ENCODE results near the gene PRSS57. TPM values are rescaled to one million over a fixed set of nuclear protein-coding genes. Genes with fewer than 3 reads are reported as not detected.

The PRSS57 gene
- total RNA-seq, 1 experiment from 2014 or later: not detected

DNA sequence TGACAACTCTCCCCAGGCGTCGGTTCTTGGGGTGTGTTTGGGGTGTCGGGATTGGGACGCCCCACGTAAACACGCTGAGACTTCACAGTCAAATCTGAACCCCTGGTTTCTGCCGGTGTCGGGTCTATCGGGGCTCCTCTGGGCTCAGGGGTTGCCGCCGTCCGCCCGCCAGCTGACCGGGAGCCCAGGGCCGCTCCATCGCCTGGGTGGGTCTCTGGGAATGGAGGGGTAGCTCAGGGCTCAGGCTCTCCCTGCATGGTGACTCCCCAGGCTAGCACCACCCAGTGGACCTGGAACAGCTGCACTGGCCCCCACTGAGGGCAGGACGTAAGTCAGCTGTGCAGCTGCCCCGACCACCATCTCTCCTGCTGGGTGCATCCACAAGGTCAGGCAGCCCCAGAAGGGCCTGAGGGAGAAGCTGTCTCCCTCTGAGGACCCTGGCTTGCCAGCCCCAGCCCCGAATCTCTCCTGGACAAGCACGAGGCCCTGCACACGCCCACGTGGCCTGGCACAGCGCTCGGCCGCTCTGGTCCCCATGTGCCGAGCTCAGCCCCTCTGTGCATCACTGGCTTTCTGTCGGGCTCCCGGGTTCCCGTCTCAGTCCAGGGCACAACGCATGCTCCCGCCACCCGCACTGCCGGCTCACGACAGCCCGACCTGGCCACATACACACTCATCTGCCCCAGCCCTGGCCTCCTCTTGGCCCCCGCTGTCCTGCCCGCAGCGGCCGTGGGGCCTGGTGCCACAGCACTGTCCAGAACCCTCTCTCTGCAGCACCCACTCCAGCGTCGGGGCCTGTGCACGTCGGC is 38.3 kb downstream of the PRSS57 start:
- Histone ChIP-seq H3K79me2 (ENCODE audit: low read length) (peaks cover 94% of the 10 kb centered on the region), H3K9me2 (replicated peaks; ENCODE audit: low read length) (no peaks in the 10 kb centered on the region), H3K9ac (ENCODE audit: low read length) (no peak overlapping the region), H3K27ac (ENCODE audit: low read length) (no peak overlapping the region), H3K36me3 (ENCODE audit: low read depth, low read length) (no peaks in the 10 kb centered on the region), H3K27me3 (ENCODE audit: low read length) (no peaks in the 10 kb centered on the region), H3F3A (ENCODE audit: low read length, unreplicated experiment) (no peaks in the 10 kb centered on the region), H4K20me1 (ENCODE audit: low read length) (peaks cover 50% of the 10 kb centered on the region), H3K4me3 (ENCODE audit: low read length) (no peak overlapping the region), H3K4me2 (ENCODE audit: low read length) (no peak overlapping the region), H3K9me3 (ENCODE audit: low read length) (no peaks in the 10 kb centered on the region), H2AFZ (ENCODE audit: low read length) (no peak overlapping the region), H3K4me1 (ENCODE audit: insufficient read depth, low read length) (peaks cover 8% of the 10 kb centered on the region)
- CTCF ChIA-PET: no interaction called here
- DNase-seq (no peak), ATAC-seq (no peak)
- POLR2A ChIA-PET (ENCODE audit: unreplicated experiment): no interaction called here
- no TSS peak for BruUV-seq (replicated peaks)
- TF ChIP-seq, protein P1, sequence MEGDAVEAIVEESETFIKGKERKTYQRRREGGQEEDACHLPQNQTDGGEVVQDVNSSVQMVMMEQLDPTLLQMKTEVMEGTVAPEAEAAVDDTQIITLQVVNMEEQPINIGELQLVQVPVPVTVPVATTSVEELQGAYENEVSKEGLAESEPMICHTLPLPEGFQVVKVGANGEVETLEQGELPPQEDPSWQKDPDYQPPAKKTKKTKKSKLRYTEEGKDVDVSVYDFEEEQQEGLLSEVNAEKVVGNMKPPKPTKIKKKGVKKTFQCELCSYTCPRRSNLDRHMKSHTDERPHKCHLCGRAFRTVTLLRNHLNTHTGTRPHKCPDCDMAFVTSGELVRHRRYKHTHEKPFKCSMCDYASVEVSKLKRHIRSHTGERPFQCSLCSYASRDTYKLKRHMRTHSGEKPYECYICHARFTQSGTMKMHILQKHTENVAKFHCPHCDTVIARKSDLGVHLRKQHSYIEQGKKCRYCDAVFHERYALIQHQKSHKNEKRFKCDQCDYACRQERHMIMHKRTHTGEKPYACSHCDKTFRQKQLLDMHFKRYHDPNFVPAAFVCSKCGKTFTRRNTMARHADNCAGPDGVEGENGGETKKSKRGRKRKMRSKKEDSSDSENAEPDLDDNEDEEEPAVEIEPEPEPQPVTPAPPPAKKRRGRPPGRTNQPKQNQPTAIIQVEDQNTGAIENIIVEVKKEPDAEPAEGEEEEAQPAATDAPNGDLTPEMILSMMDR (conservative IDR thresholded peaks at IDR 0.05; ENCODE audit: low read depth, low read length): no peak
- TF ChIP-seq EZH2phosphoT487 (IDR thresholded peaks at IDR 0.05; ENCODE audit: borderline replicate concordance, low read length) (no peak), EZH2 (IDR thresholded peaks at IDR 0.05; ENCODE audit: low read length, unreplicated experiment) (no peak)
- intact Hi-C loops (cut with micrococcal nuclease): no loop called here

DNA sequence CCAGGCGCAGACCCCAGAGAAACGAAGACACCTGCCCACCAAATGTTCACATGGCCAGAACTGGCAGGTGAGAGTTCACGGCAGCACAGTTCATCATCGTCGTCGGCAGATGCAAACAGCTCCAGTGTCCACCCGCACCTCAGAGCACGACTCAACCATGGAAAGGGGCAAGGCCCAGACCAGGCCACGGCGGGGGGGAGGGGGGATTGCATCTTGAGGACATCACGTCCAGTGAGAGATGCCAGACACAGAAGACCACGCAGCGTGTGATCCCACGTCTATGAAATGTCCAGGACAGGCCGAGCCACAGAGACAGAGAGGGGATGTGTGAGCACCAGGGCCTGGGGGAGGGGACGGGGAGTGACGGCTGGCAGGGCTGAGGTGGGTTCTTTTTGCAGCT is 39.6 kb downstream of the PRSS57 start:
- intact Hi-C loops (cut with micrococcal nuclease): no loop called here
- H3K36me3 ChIP-seq (ENCODE audit: low read depth, low read length): no peaks in the 10 kb centered on the region
- H3F3A ChIP-seq (ENCODE audit: low read length, unreplicated experiment): no peaks in the 10 kb centered on the region
- ChIA-PET CTCF (no interaction called here), POLR2A (ENCODE audit: unreplicated experiment) (no interaction called here)
- peaks cover 81% of the 10 kb centered on the region for H3K79me2 ChIP-seq (ENCODE audit: low read length)
- TF ChIP-seq, protein P1 (conservative IDR thresholded peaks at IDR 0.05; ENCODE audit: low read depth, low read length): no peak
- TF ChIP-seq EZH2phosphoT487 (IDR thresholded peaks at IDR 0.05; ENCODE audit: borderline replicate concordance, low read length) (no peak), EZH2 (IDR thresholded peaks at IDR 0.05; ENCODE audit: low read length, unreplicated experiment) (no peak)
- peaks cover 2% of the 10 kb centered on the region; the same call in 1 of the 2 replicates for H3K4me1 ChIP-seq (ENCODE audit: insufficient read depth, low read length)
- peaks cover 38% of the 10 kb centered on the region for H4K20me1 ChIP-seq (ENCODE audit: low read length)
- DNase-seq (no peak), ATAC-seq (no peak)
- H3K4me3 ChIP-seq (ENCODE audit: low read length): no peak overlapping the region
- H3K27ac ChIP-seq (ENCODE audit: low read length): no peak overlapping the region
- no peaks in the 10 kb centered on the region for H3K9me2 ChIP-seq (replicated peaks; ENCODE audit: low read length)
- no peak overlapping the region for H3K9ac ChIP-seq (ENCODE audit: low read length)
- H2AFZ ChIP-seq (ENCODE audit: low read length): no peak overlapping the region
- no peak overlapping the region for H3K4me2 ChIP-seq (ENCODE audit: low read length)
- no peaks in the 10 kb centered on the region for H3K27me3 ChIP-seq (ENCODE audit: low read length)
- no TSS peak for BruUV-seq (replicated peaks)
- H3K9me3 ChIP-seq (ENCODE audit: low read length): no peaks in the 10 kb centered on the region

DNA sequence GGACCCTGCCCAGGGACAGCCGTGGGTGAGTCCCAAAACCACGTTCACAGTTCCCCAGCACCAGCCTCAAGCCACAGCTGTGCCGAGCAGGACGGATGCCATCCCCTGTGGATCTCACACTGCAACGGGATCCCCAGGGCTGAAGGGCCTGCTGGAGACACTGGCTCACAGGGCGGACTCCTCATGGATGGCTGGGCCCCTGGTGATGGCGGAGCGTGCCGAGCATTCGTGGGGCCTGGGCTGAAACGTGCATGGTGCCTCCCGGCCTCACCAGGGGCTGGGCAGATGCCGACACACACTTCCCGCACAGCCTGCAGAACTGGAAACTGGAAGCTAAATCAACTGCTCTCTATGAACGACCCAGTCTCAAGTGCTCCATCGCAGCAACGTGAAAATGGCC is 41.8 kb downstream of the PRSS57 start:
- CTCF ChIA-PET: no interaction called here
- no peak overlapping the region for H2AFZ ChIP-seq (ENCODE audit: low read length)
- H3K4me3 ChIP-seq (ENCODE audit: low read length): no peak overlapping the region
- intact Hi-C loops (cut with micrococcal nuclease): no loop called here
- POLR2A ChIA-PET (ENCODE audit: unreplicated experiment): no interaction called here
- no peaks in the 10 kb centered on the region for H3K36me3 ChIP-seq (ENCODE audit: low read depth, low read length)
- H3F3A ChIP-seq (ENCODE audit: low read length, unreplicated experiment): no peaks in the 10 kb centered on the region
- ATAC-seq (no peak), DNase-seq (no peak)
- no peaks in the 10 kb centered on the region for H3K4me1 ChIP-seq (ENCODE audit: insufficient read depth, low read length)
- TF ChIP-seq EZH2phosphoT487 (IDR thresholded peaks at IDR 0.05; ENCODE audit: borderline replicate concordance, low read length) (no peak), EZH2 (IDR thresholded peaks at IDR 0.05; ENCODE audit: low read length, unreplicated experiment) (no peak)
- TF ChIP-seq, protein P1 (conservative IDR thresholded peaks at IDR 0.05; ENCODE audit: low read depth, low read length): no peak
- no peak overlapping the region for H3K9ac ChIP-seq (ENCODE audit: low read length)
- no peak overlapping the region for H3K4me2 ChIP-seq (ENCODE audit: low read length)
- H3K27ac ChIP-seq (ENCODE audit: low read length): no peak overlapping the region
- no peaks in the 10 kb centered on the region for H3K9me3 ChIP-seq (ENCODE audit: low read length)
- peaks cover 23% of the 10 kb centered on the region; the same call in 1 of the 2 replicates for H4K20me1 ChIP-seq (ENCODE audit: low read length)
- no peaks in the 10 kb centered on the region for H3K9me2 ChIP-seq (replicated peaks; ENCODE audit: low read length)
- no TSS peak for BruUV-seq (replicated peaks)
- H3K27me3 ChIP-seq (ENCODE audit: low read length): no peaks in the 10 kb centered on the region
- H3K79me2 ChIP-seq (ENCODE audit: low read length): peaks cover 59% of the 10 kb centered on the region

Measured in PC-3 (cell line).